Sigmoid colon (tissue), 7 donors: ENCODE measurements around the gene ADCY5. TPM values are rescaled to one million over a fixed set of nuclear protein-coding genes. Genes with fewer than 3 reads are reported as not detected.
A peak's percentile ranks its signal among the peaks of the same experiment; 100 is the strongest.

ENCODE experiments used
- DNase-seq: peaks from one replicate; pipeline ENCODE4 v3.0.0-alpha.2; 2019
- H3K27ac ChIP-seq, 4 donors: fragments of 200-600 bp; sonication (generic); one replicate each; pipeline ENCODE4 v1.5.1; 2016 to 2019; ENCODE audit warnings: mild to moderate bottlenecking in 1 of 4
- H3K27me3 ChIP-seq, 3 donors: fragments of 200-600 bp; sonication (generic); one replicate each; pipeline ENCODE4 v1.5.1; 2019; ENCODE audit warnings: mild to moderate bottlenecking in 1 of 3
- H3K36me3 ChIP-seq, 4 donors: fragments of 200-600 bp; sonication (generic); one replicate each; pipeline ENCODE4 v1.5.1; 2016 to 2019
- H3K4me1 ChIP-seq, 4 donors: fragments of 200-600 bp; sonication (generic); one replicate each; pipeline ENCODE4 v1.5.1; 2017 to 2019
- H3K4me3 ChIP-seq, 4 donors: fragments of 200-600 bp; sonication (generic); one replicate each; pipeline ENCODE4 v1.5.1; 2017 to 2019; ENCODE audit warnings: mild to moderate bottlenecking in 2 of 4, moderate library complexity in 1 of 4
- H3K9me3 ChIP-seq, 4 donors: fragments of 200-600 bp in 3 of 4; sonication (generic) in 3 of 4; one replicate each; pipeline versions ENCODE4 v1.5.1 to v1.6.1; 2013 to 2019
- EP300 ChIP-seq, 4 donors: sonication (generic); formaldehyde crosslinking; IDR thresholded peaks; one replicate each; pipeline ENCODE4 v1.6.1; 2017; ENCODE audit warnings: antibody characterized with exemption in 4 of 4
- POLR2A ChIP-seq, 2 donors: fragments of 450-650 bp; IDR thresholded peaks; one replicate each; pipeline ENCODE4 v1.6.1; 2016; ENCODE audit warnings: antibody characterized with exemption in 2 of 2, mild to moderate bottlenecking in 2 of 2, moderate library complexity in 2 of 2
- POLR2AphosphoS5 ChIP-seq, 4 donors: sonication (generic); formaldehyde crosslinking; IDR thresholded peaks; one replicate each; pipeline ENCODE4 v1.6.1; 2017; ENCODE audit warnings: antibody characterized with exemption in 4 of 4
- WGBS, 2 donors: extraction: QIAGEN DNeasy Blood & Tissue Kit; methylation state at CpG; one replicate each; pipeline ENCODE4 v1.1.7; 2013; 5-methylcytosine and 5-hydroxymethylcytosine counted together
- intact Hi-C: fragments of 100-400 bp; cut with DNase I; formaldehyde crosslinking; loops from one replicate; pipeline ENCODE4 v1.15.1; 2023
- polyA plus RNA-seq, 3 donors: library from polyadenylated mRNA; stranded (reverse); fragments of 200-250 nt; gene quantifications; one replicate each; pipeline ENCODE4 v1.2.3, GENCODE V29; 2013
- total RNA-seq, 4 donors: library from RNA; depleted of rRNA; stranded (reverse); fragments of >200 nt; gene quantifications; one replicate each; pipeline ENCODE4 v1.1.0, GENCODE V29; 2016
- TF ChIP-seq, protein P1 (sequence below), 4 experiments: fragments of 450-650 bp in 3 of 4; fragments of 200-600 bp in 1 of 4; IDR thresholded peaks; one replicate each; pipeline ENCODE4 v1.5.1; 2016 to 2019; ENCODE audit warnings: antibody characterized with exemption in 4 of 4, mild to moderate bottlenecking in 3 of 4, moderate library complexity in 2 of 4
- donor health status: healthy with polysubstance abuse.
- donor health status: Bipolar disorder and iron deficiency.
- donor health status: healthy.

ADCY5 gene
- total and polyA plus RNA-seq, 7 donors = 1.4 to 84.4 (median 39.5) TPM

DNA sequence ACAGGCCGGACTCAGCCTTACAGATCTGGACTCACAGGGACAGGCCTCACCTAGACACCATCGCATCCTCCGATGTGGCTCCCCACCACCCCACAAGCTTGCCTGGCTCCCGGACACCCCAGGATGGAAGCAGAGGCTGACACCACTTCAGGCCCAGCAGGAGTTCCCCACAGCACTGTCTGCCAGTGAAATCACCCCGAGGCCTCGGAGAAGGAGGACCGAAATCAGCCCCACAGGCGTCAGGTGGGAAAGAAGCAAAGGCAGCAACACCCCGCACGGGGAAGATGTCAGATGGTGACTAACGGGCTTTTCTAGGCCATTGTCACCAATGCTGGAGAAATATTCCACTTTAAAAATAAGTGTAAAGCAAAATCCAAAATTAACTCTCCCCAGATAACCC is 18.6 kb downstream of the ADCY5 start:
- no peaks in the 10 kb centered on the region for H3K27me3 ChIP-seq
- TF ChIP-seq, protein P1, sequence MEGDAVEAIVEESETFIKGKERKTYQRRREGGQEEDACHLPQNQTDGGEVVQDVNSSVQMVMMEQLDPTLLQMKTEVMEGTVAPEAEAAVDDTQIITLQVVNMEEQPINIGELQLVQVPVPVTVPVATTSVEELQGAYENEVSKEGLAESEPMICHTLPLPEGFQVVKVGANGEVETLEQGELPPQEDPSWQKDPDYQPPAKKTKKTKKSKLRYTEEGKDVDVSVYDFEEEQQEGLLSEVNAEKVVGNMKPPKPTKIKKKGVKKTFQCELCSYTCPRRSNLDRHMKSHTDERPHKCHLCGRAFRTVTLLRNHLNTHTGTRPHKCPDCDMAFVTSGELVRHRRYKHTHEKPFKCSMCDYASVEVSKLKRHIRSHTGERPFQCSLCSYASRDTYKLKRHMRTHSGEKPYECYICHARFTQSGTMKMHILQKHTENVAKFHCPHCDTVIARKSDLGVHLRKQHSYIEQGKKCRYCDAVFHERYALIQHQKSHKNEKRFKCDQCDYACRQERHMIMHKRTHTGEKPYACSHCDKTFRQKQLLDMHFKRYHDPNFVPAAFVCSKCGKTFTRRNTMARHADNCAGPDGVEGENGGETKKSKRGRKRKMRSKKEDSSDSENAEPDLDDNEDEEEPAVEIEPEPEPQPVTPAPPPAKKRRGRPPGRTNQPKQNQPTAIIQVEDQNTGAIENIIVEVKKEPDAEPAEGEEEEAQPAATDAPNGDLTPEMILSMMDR (IDR thresholded peaks at IDR 0.05) = no peak
- TF ChIP-seq POLR2AphosphoS5 (IDR thresholded peaks at IDR 0.05) (no peak), POLR2A (IDR thresholded peaks at IDR 0.05) (no peak), EP300 (IDR thresholded peaks at IDR 0.05) (no peak)
- H3K36me3 ChIP-seq = no peaks in the 10 kb centered on the region
- no peak for DNase-seq
- H3K4me1 ChIP-seq = peaks cover 0 to 73% (median 68%) of the 10 kb centered on the region in 4 donors
- H3K9me3 ChIP-seq = no peaks in the 10 kb centered on the region
- WGBS, 2 donors = 93 to 95% methylated on average over 11 of the region's 11 CpGs
- H3K4me3 ChIP-seq = no peak overlapping the region
- intact Hi-C loops = no loop called here
- peak overlapping the region in 3 of 4 donors; percentile 18 to 91 (median 67) for H3K27ac ChIP-seq

DNA sequence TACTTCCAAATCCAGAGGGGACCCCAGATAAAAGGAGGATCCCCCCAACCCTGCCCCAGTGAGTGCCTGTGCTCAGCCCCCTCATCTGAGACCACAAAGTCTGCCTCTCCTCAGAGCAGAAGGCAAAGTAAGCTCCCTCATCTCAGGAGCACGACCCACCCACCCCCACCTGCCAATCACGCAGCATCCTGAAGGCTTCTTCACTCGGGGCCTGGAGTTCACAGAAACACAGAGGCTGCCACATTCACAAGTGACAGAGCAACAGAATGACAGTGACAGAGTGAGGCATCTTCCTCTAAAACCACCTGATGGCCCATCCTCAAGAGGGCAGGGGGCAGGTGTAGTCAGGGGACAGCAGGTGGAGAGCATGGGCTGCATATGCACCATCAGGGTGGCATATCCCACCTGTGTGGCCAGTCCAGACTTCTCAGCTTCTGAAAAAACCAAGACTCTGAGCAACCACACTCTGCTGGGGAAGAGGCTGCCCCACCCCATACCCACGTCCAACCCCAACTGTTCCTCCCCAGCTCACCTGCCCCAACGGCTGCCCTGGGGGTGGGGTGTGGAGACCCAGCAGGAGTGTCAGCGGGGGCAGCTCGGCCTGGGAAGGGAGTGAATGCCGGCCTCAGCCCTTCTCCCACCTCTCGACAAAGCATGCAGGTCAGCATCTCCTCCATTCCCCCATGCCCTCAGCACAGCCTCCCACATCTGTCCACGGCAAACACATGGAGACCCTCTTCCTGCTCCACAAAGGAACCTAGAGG is 19.3 kb downstream of the ADCY5 start:
- no peak overlapping the region for H3K4me3 ChIP-seq
- H3K27me3 ChIP-seq = no peaks in the 10 kb centered on the region
- no peaks in the 10 kb centered on the region for H3K9me3 ChIP-seq
- DNase-seq = no peak
- WGBS, 2 donors = 35 to 74% methylated on average over 10 of the region's 10 CpGs
- H3K36me3 ChIP-seq = no peaks in the 10 kb centered on the region
- H3K27ac ChIP-seq = peak overlapping the region in 3 of 4 donors; percentile 18 to 91 (median 67)
- peaks cover 0 to 80% (median 75%) of the 10 kb centered on the region in 4 donors for H3K4me1 ChIP-seq
- intact Hi-C loops = no loop called here
- TF ChIP-seq POLR2AphosphoS5 (IDR thresholded peaks at IDR 0.05) (no peak), POLR2A (IDR thresholded peaks at IDR 0.05) (no peak), EP300 (IDR thresholded peaks at IDR 0.05) (no peak)
- TF ChIP-seq, protein P1 (IDR thresholded peaks at IDR 0.05) = no peak

DNA sequence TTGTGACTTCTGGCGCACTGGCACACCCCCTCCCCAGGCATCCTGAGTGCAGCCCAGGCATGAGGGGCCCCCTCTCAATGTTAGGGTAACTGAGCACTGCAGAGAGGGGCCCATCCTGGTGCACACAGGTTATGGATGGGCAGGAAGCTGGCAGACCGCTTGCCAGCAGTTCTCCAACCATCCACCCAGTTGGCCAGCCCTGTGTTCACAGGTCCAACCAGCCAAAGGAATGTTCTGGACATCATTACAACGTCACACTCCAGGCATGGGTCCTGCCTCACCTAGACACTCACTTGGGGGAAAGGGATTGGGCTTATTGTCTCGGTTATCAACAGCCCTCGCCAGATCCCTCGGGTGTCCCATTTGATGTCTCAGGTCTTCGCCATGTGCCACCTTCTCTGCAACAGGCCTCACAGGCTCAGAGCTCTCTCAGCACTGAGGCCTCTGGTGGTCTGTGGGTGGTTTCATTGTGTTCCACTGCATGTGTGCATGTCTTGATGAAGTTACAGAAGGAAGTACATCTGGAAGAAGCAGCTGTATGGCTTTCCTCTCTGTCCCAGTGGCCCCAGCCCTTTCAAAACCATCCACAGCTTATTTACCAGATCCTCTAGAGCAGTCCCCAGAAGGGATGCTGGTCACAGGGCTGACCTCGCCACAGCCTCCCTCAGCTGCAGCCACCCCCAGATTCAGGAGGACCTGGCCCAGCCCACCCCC is 23.7 kb downstream of the ADCY5 start:
- Histone ChIP-seq H3K27ac (peak overlapping the region; percentile 87 to 93 (median 91)), H3K36me3 (no peaks in the 10 kb centered on the region), H3K4me3 (no peak overlapping the region), H3K9me3 (no peaks in the 10 kb centered on the region), H3K4me1 (peaks cover 0 to 83% (median 79%) of the 10 kb centered on the region in 4 donors), H3K27me3 (no peaks in the 10 kb centered on the region)
- no peak for DNase-seq
- WGBS, 2 donors = 77 to 82% methylated on average over 8 of the region's 8 CpGs
- intact Hi-C loops = no loop called here
- TF ChIP-seq, protein P1 (IDR thresholded peaks at IDR 0.05) = no peak
- no peak for TF ChIP-seq EP300 (IDR thresholded peaks at IDR 0.05)
- peak in 1 of 4 donors; percentile 14 for TF ChIP-seq POLR2AphosphoS5 (IDR thresholded peaks at IDR 0.05)
- no peak for TF ChIP-seq POLR2A (IDR thresholded peaks at IDR 0.05)

DNA sequence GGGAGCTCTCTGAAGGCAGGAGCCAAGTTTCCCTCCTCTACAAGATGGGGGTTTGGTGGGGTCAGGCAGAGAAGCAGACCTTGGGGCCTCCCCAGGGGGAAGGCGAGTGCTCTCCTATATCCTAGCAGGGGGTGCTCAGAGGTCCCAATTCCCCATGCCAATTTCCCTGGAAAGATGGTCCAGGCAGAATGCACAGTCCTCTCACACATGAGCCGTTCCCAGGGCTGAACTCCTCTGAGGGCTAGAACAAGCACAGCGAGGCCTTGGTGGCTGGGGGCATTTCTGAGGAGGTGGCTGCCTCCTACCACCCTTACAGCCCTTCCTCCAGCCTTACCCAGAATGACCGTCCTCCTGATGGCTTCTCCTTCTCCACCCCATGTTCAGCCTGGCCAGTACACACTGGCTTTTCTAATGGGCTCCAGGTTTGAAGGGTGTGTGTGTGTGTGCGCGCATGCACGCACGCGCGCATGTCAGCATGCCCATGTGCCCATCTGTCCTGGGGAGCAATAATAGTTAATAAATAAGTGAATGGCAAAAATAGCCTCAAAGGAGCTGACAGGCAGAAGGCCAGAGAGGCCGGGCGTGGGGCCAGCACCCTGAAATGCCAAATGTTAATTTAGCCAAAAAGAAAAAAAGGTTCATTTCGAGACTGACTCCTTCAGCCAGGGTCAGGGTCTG is 24.4 kb downstream of the ADCY5 start:
- peak overlapping the region; percentile 87 to 93 (median 91) for H3K27ac ChIP-seq
- TF ChIP-seq, protein P1 (IDR thresholded peaks at IDR 0.05) = no peak
- TF ChIP-seq EP300 (IDR thresholded peaks at IDR 0.05) (peak in 1 of 4 donors; percentile 12), POLR2A (IDR thresholded peaks at IDR 0.05) (no peak), POLR2AphosphoS5 (IDR thresholded peaks at IDR 0.05) (peak in 3 of 4 donors; percentile 31 to 33 (median 32))

More for the DNA sequence above, 24.4 kb downstream of the ADCY5 start:
- no peaks in the 10 kb centered on the region for H3K9me3 ChIP-seq
- DNase-seq = no peak
- H3K36me3 ChIP-seq = no peaks in the 10 kb centered on the region
- H3K4me3 ChIP-seq = no peak overlapping the region
- H3K4me1 ChIP-seq = peaks cover 0 to 88% (median 82%) of the 10 kb centered on the region in 4 donors
- WGBS, 2 donors = 77 to 85% methylated on average over 13 of the region's 13 CpGs
- intact Hi-C loops = no loop called here
- H3K27me3 ChIP-seq = no peaks in the 10 kb centered on the region
